HG03064 (cell line): ENCODE data around the gene RAB19.
"Not testable (repeated sequence)": the region's sequence is repeated elsewhere in the genome, so short reads cannot be mapped to it uniquely, and the experiment has no call there.

Source experiments
- ATAC-seq: cut with Tn5 transposase; IDR thresholded peaks from one replicate; pipeline ENCODE4 v1.9.1; 2021; ENCODE audit warnings: low read depth; ENCODE audit not compliant: unreplicated experiment

RAB19 gene

GRCh38 chr7:140400381-140400780 is 3.5 kb upstream of the RAB19 start:
- ATAC-seq, result no peak

DNA sequence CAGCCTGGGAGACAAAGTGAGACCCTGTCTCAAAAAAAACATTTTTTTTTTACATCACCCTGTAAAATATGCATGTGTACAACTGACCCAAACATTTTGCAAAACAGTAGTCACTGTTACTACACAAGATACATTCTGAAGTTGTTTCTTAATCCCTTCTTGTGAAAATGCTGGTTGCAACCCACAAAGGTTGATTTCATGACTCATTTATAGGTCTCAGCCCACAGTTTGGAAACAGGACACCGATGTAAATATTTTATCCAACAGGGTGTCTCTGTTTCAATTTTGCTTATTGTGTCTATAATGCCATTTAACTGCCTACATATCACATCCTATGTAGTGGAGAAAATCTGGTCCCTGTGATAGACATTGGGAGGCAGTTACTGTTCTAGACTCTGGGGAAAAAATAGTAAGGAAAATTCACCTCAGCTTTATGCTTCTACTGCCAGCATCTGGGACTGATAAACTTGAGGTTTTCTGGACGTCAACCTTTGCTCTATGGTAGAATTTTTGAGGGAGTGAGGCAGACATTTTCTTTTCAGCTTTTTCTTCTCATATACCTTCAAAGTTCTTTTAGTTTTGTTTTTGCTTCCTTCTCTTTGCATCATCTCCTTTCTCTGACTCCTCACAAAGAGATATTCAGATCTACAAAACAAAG is 1.6 kb upstream of the RAB19 start:
- no peak for ATAC-seq

GRCh38 chr7:140404565-140405065 is 757 bp downstream of the RAB19 start:
- ATAC-seq, result no peak

DNA sequence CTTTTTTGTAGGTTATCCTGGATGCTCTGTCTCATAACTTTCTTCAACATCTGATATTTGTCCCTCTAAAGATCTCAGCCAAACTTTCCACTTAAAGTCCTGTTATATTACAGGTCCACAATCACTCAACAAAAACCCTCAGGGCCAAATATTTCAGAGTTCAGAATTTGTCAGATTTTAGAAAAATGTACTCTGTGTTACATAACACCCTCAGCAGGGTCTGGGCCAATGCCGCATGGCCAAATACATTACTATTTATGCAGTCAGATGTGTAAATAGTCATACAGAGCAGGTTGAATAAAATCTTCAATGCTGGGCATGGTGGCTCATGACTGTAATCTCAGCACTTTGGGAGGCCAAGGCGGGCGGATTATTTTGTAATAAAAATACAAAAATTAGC is 11.5 kb downstream of the RAB19 start:
- ATAC-seq, result no peak

DNA sequence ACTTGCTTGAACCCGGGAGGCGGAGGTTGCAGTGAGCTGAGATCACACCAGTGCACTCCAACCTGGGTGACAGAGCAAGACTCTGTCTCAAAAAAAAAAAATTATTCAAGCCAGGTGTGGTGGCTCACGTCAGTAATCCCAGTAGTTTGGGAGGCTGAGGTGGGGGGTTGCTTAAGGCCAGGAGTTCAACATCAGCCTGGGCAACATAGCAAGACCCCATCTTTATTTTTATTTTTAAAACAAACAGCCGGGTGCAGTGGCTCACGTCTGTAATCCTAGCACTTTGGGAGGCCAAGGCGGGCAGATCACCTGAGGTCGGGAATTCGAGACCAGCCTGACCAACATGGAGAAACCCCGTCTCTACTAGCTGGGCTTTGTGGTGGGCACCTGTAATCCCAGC is 12.0 kb downstream of the RAB19 start:
- not testable (repeated sequence) for ATAC-seq

GRCh38 chr7:140416560-140416959 is 12.7 kb downstream of the RAB19 start:
- ATAC-seq, result no peak

- ATAC-seq, result no peak
These were observed 13.7 kb downstream of the RAB19 start for GRCh38 chr7:140417456-140418155.

- ATAC-seq, result not testable (repeated sequence)
These were observed 14.3 kb downstream of the RAB19 start for GRCh38 chr7:140418156-140418472.

DNA sequence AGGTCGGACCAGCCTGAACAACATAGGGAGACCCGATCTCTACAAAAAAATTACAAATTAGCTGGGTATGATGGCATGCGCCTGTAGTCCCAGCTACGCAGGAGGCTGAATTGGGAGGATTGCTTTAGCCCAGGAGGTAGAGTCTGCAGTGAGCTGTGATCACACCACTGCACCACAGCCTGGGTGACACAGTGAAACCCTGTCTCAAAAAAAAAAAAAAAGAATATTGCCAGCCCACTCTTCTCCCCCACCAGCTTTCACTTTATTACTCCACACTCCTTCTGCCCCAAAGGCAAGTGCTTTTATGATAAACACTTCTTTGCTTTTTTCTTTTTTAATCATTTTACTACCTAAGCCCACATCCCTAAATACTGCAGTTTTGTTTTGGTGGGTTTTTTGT is 14.8 kb downstream of the RAB19 start:
- no peak for ATAC-seq

DNA sequence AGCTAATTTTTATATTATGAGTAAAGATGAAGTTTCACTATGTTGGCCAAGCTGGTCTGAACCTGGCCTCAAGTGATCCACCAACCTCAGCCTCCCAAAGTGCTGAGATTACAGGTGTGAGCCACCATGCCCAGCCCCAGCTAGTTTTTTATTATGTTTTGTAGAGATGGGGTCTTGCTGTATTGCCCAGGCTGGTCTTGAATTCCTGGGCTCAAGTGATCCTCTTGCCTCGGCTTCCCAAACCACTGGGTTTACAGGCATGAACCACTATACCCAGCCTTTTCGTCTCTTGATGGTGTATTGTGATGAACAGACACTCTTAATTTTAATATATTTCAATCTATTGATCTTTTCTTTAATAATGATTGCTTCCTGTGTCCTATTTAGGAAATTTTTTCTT is 17.7 kb downstream of the RAB19 start:
- ATAC-seq, result no peak

DNA sequence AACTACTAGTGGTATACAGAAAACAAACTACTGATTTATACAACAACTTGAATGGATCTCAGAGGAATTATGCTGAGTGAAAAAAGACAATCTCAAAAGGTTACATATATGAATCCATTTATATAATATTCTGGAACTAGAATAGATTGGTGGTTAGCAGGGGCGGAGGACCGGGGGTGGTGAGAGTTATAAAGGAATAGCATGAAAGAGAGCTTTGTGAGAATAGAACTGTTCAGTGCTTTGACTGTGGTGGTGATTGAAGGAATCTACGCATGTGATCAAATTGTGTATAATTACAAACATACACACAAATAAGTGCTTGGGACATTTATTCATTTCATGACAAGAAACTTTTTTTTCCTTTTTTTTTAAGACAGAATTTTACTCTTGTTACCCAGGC is 19.6 kb downstream of the RAB19 start:
- no peak for ATAC-seq

GRCh38 chr7:140425718-140426117 is 21.9 kb downstream of the RAB19 start:
- ATAC-seq, result no peak

- no peak for ATAC-seq
These were observed 22.3 kb downstream of the RAB19 start for GRCh38 chr7:140426130-140426529.

GRCh38 chr7:140433396-140433795 is 29.5 kb downstream of the RAB19 start:
- ATAC-seq, result no peak

- no peak for ATAC-seq
These were observed 31.5 kb downstream of the RAB19 start for GRCh38 chr7:140435252-140435895.

DNA sequence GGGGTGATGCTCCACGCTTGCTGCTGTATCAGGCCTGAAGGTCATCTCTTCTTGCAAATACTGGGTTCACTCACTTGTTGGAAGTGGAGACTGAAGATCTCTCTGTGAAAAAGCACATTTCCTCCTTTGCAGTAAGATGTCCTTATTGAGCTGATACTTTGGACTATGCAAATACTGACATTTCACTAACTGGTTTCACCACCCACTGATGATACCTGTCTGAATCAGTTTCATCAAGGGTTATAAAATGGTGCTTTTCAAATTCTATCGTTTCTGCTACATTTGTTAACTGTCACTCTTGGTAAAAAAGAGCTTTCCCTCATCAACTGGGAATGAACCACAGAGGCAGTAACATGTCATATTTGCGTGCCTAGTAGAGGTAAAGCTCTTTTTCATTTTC is 35.5 kb downstream of the RAB19 start:
- ATAC-seq, result no peak

GRCh38 chr7:140440593-140440992 is 36.7 kb downstream of the RAB19 start:
- ATAC-seq, result no peak

DNA sequence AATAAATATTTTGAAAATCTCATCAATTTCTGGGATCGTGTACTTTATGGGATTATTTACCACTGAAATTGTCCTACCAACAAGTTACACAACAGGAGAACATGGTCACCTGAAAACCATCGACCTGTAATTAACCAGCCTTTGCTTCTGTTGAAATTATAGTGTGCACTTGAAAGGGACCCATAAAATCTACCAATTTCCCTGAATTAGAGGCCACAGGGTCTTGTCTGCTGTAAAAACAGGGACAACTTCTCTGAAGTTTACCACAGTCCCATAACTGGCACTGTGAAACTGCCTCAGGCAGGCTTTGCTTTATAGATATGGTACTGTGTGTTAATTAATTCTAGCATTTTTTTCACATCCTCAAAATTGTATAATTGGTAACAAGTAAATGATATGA is 37.7 kb downstream of the RAB19 start:
- no peak for ATAC-seq

DNA sequence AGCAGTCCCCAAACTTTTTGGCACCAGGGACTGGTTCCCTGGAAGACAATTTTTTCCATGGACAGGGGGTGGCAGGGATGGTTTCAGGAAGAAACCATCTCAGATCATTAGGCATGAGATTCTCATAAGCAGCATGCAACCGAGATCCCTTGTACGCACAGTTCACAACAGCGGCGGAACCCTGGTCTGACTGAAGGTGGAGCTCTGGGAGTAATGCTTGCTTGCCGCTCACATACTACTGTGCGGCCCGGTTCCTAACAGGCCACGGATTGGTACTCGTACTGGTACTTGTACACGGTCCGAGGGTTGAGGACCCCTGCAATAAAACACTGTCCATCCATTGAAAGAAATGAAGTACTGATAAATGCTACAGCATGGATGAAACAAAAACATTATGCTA is 42.6 kb downstream of the RAB19 start:
- no peak for ATAC-seq

GRCh38 chr7:140447841-140448240 is 44.0 kb downstream of the RAB19 start:
- ATAC-seq, result no peak

DNA sequence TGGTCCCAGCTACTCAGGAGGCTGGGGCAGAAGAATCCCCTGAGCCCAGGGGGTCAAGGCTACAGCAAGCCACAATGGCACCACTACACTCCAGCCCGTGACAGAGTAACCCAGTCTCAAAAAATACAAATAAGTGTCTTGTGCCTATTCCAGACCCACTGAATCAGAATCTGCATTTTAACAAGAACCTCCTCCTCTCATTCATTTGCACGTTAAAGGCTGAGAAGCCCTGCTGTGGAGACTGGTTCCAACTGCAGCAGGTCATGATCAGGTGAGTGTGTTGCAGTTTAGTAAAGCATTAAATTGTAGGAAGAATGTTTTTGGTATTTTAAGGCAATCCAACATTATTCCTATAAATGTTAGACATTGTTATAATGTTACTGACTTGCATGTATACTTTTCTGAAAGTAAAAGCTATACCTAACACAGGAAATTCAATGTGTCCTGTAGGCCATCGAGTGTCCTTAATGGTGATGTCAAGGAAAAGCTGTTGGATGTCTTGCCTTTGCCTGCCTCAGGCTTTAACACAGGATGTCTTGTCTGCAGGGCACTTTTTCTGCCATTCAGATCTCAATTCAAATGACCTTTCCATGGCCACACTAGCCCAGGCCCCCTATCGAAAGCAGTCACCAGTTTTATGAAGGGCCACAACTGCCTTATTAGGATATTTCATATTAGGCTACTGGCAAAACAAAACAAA is 45.1 kb downstream of the RAB19 start:
- ATAC-seq, result no peak
